Trophoblast cell (in vitro differentiated cells and primary cell): ENCODE measurements around the gene ANKRD13A.

Experiments
- DNase-seq, 2 donors: peaks; one replicate each; pipeline ENCODE4 v3.0.0-alpha.2; 2016
- H2AFZ ChIP-seq: 2 replicates; pipeline ENCODE4 v1.6.1; 2013; ENCODE audit warnings: low read length, moderate library complexity, mild to moderate bottlenecking; ENCODE audit not compliant: insufficient read depth, poor library complexity
- H2AK5ac ChIP-seq: 2 replicates; pipeline ENCODE4 v1.6.1; 2013; ENCODE audit warnings: mild to moderate bottlenecking, low read length
- H2BK120ac ChIP-seq: 2 replicates; pipeline ENCODE4 v1.6.1; 2013; ENCODE audit warnings: low read length, mild to moderate bottlenecking, moderate library complexity; ENCODE audit not compliant: insufficient read depth, poor library complexity
- H2BK12ac ChIP-seq: 2 replicates; pipeline ENCODE4 v1.6.1; 2013; ENCODE audit warnings: mild to moderate bottlenecking, low read length, moderate library complexity
- H2BK5ac ChIP-seq: 2 replicates; pipeline ENCODE4 v1.6.1; 2013; ENCODE audit warnings: low read length, low read depth, moderate library complexity, mild to moderate bottlenecking; ENCODE audit not compliant: poor library complexity
- H3K14ac ChIP-seq: 2 replicates; pipeline ENCODE4 v1.6.1; 2013; ENCODE audit warnings: mild to moderate bottlenecking, low read length
- H3K18ac ChIP-seq: 2 replicates; pipeline ENCODE4 v1.6.1; 2013; ENCODE audit warnings: mild to moderate bottlenecking, low read length
- H3K23ac ChIP-seq: 2 replicates; pipeline ENCODE4 v1.6.1; 2013; ENCODE audit warnings: low read length
- H3K27ac ChIP-seq: 2 replicates; pipeline ENCODE4 v1.5.1; 2013; ENCODE audit warnings: low read depth, mild to moderate bottlenecking, inconsistent platforms, low read length, moderate library complexity
- H3K27me3 ChIP-seq: 2 replicates; pipeline ENCODE4 v1.6.1; 2013; ENCODE audit warnings: inconsistent platforms, mild to moderate bottlenecking, low read length, moderate library complexity; ENCODE audit not compliant: insufficient read depth
- H3K36me3 ChIP-seq, 2 experiments: 1 replicate in 1 of 2; 2 replicates in 1 of 2; pipeline ENCODE4 v1.6.1; 2013; ENCODE audit warnings: low read length in 2 of 2, mild to moderate bottlenecking in 2 of 2, moderate library complexity in 1 of 2; ENCODE audit not compliant: insufficient read depth in 2 of 2, control insufficient read depth in 1 of 2
- H3K4ac ChIP-seq: 2 replicates; pipeline ENCODE4 v1.6.1; 2013; ENCODE audit warnings: low read depth, mild to moderate bottlenecking, low read length, moderate library complexity
- H3K4me1 ChIP-seq, 2 experiments: 1 replicate in 1 of 2; 2 replicates in 1 of 2; pipeline ENCODE4 v1.6.1; 2013; ENCODE audit warnings: low read length in 2 of 2, mild to moderate bottlenecking in 2 of 2, moderate library complexity in 1 of 2; ENCODE audit not compliant: insufficient read depth in 2 of 2, control insufficient read depth in 1 of 2
- H3K4me2 ChIP-seq: 2 replicates; pipeline ENCODE4 v1.6.1; 2013; ENCODE audit warnings: inconsistent platforms, mild to moderate bottlenecking, low read length, moderate library complexity
- H3K4me3 ChIP-seq: 2 replicates; pipeline ENCODE4 v1.5.1; 2013; ENCODE audit warnings: mild to moderate bottlenecking, low read depth, low read length, inconsistent platforms
- H3K79me1 ChIP-seq: one replicate; pipeline ENCODE4 v1.6.1; 2013; ENCODE audit warnings: low read length
- H3K79me2 ChIP-seq: 2 replicates; pipeline ENCODE4 v1.6.1; 2013; ENCODE audit warnings: low read length, mild to moderate bottlenecking; ENCODE audit not compliant: control insufficient read depth, insufficient read depth, poor library complexity
- H3K9ac ChIP-seq: 2 replicates; pipeline ENCODE4 v1.6.1; 2013; ENCODE audit warnings: mild to moderate bottlenecking, low read length
- H3K9me3 ChIP-seq: 2 replicates; pipeline ENCODE4 v1.6.1; 2013; ENCODE audit warnings: low read depth, mild to moderate bottlenecking, control low read depth, inconsistent platforms, low read length; ENCODE audit not compliant: insufficient read depth
- H4K12ac ChIP-seq: 2 replicates; pipeline ENCODE4 v1.6.1; 2013; ENCODE audit warnings: low read depth, mild to moderate bottlenecking, low read length, moderate library complexity
- H4K8ac ChIP-seq: 2 replicates; pipeline ENCODE4 v1.6.1; 2013; ENCODE audit warnings: low read depth, mild to moderate bottlenecking, low read length, moderate library complexity
- H4K91ac ChIP-seq: one replicate; pipeline ENCODE4 v1.6.1; 2013; ENCODE audit warnings: low read depth, mild to moderate bottlenecking, low read length, moderate library complexity
- WGBS: extraction: QIAGEN DNeasy Blood & Tissue Kit; methylation state at CpG from one replicate; pipeline ENCODE4 v1.1.7; 2013; ENCODE audit warnings: missing lambda C conversion rate; ENCODE audit not compliant: insufficient read length, insufficient coverage; ENCODE audit errors: extremely low coverage; 5-methylcytosine and 5-hydroxymethylcytosine counted together

The ANKRD13A gene

DNA sequence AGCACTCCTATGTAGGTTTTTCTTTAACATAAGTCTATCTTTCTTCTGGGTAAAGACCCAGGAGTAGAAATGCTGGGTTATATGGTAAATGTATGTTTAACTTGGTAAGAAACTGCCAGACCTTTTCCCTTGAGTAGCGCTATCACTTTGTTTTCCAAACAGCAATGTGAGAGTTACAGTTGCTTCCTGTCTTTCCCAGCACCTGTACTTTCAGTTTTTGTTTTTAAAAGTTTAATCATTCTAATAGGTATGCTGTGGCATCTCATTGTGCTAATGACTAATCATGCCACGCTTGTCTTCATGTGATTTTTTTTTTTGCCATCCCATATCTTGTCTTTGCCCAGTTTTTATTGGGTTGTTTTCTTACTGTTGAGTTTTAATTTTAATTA lies 31.2 kb upstream of the ANKRD13A start:
- no peak overlapping the region for H4K8ac ChIP-seq
- H2BK12ac ChIP-seq = no peak overlapping the region
- no peak for DNase-seq

DNA sequence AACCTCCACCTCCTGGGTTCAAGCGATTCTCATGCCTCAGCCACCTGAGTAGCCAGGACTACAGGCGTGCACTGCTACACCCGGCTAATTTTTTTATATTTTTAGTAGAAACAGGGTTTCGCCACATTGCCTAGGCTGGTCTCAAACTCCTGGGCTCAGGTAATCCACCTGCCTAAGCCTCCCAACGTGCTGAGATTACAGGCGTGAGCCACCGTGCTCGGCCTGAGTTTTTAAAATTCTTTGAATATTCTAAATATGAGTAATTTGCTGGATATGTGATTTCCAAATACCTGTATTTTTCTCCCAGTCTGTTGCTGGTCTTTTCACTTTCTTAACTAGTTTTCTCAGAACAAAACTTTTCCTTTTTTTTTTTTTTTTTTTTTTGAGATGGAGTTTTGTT lies 30.4 kb upstream of the ANKRD13A start:
- no peak overlapping the region for H3K4me2 ChIP-seq
- H4K12ac ChIP-seq = no peak overlapping the region
- no peak overlapping the region for H2BK120ac ChIP-seq
- H3K14ac ChIP-seq = no peak overlapping the region
- H3K4me3 ChIP-seq = no peak overlapping the region
- no peak overlapping the region for H2BK5ac ChIP-seq
- H3K23ac ChIP-seq = no peak overlapping the region
- H3K9ac ChIP-seq = no peak overlapping the region
- no peak overlapping the region for H3K18ac ChIP-seq
- H3K27me3 ChIP-seq = no peaks in the 10 kb centered on the region
- no peaks in the 10 kb centered on the region for H3K79me1 ChIP-seq
- no peak overlapping the region for H4K8ac ChIP-seq
- H2BK12ac ChIP-seq = no peak overlapping the region
- DNase-seq = peak; percentile 78 to 93
- no peak overlapping the region for H4K91ac ChIP-seq
- H3K4me1 ChIP-seq = peaks cover 0 to 2% of the 10 kb centered on the region in 2 experiments
- H3K9me3 ChIP-seq = no peaks in the 10 kb centered on the region
- H3K79me2 ChIP-seq = no peaks in the 10 kb centered on the region
- WGBS = no CpG with 5 or more reads among the region's 8 CpGs
- H3K4ac ChIP-seq = no peak overlapping the region
- no peak overlapping the region for H3K27ac ChIP-seq
- H2AK5ac ChIP-seq = no peak overlapping the region
- H2AFZ ChIP-seq = no peak overlapping the region
- H3K36me3 ChIP-seq = peaks cover 18 to 19% of the 10 kb centered on the region in 2 experiments

More for the DNA sequence above, 31.2 kb upstream of the ANKRD13A start:
- no peak overlapping the region for H3K23ac ChIP-seq
- H3K4me2 ChIP-seq = no peak overlapping the region
- no peak overlapping the region for H3K4me3 ChIP-seq
- no peak overlapping the region for H3K9ac ChIP-seq
- H3K79me1 ChIP-seq = no peaks in the 10 kb centered on the region
- H3K18ac ChIP-seq = no peak overlapping the region
- no peak overlapping the region for H3K14ac ChIP-seq
- H3K79me2 ChIP-seq = no peaks in the 10 kb centered on the region
- no peak overlapping the region for H4K91ac ChIP-seq
- no peak overlapping the region for H2BK120ac ChIP-seq
- no CpG with 5 or more reads among the region's 2 CpGs for WGBS
- no peaks in the 10 kb centered on the region for H3K27me3 ChIP-seq
- H3K36me3 ChIP-seq = peaks cover 17 to 20% of the 10 kb centered on the region in 2 experiments
- H3K4ac ChIP-seq = no peak overlapping the region
- H3K4me1 ChIP-seq = peaks cover 0 to 2% of the 10 kb centered on the region in 2 experiments
- no peaks in the 10 kb centered on the region for H3K9me3 ChIP-seq
- H4K12ac ChIP-seq = no peak overlapping the region
- H3K27ac ChIP-seq = no peak overlapping the region
- no peak overlapping the region for H2AFZ ChIP-seq
- H2AK5ac ChIP-seq = no peak overlapping the region
- no peak overlapping the region for H2BK5ac ChIP-seq

DNA sequence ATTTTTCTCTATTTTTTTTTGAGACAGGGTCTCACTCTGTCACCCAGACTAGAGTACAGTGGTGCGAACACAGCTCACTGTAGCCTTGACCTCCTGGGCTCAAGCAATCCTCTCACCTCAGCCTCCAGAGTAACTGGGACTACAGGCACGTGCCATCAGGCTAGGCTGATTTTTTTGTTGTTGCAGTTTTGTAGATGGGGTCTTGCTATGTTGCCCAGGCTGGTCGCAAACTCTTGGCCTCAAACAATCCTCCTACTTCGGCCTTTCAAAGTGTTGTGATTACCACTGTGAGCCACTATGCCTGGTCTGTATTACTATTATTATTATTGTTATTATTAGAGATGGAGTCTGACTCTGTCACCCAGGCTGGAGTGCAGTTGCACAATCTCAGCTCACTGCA lies 26.4 kb upstream of the ANKRD13A start:
- Histone ChIP-seq H2BK120ac (no peak overlapping the region), H3K4me2 (no peak overlapping the region), H2BK12ac (no peak overlapping the region), H3K27ac (no peak overlapping the region), H3K36me3 (peaks cover 10 to 24% of the 10 kb centered on the region in 2 experiments), H3K14ac (no peak overlapping the region), H3K79me1 (no peaks in the 10 kb centered on the region), H3K79me2 (no peaks in the 10 kb centered on the region), H2BK5ac (no peak overlapping the region), H3K4ac (no peak overlapping the region), H4K8ac (no peak overlapping the region), H3K9ac (no peak overlapping the region), H3K27me3 (no peaks in the 10 kb centered on the region), H2AK5ac (no peak overlapping the region), H3K4me1 (peaks cover 0 to 2% of the 10 kb centered on the region in 2 experiments), H3K4me3 (no peak overlapping the region), H4K12ac (no peak overlapping the region), H4K91ac (no peak overlapping the region), H3K18ac (no peak overlapping the region), H2AFZ (no peak overlapping the region), H3K9me3 (no peaks in the 10 kb centered on the region), H3K23ac (no peak overlapping the region)
- WGBS = no CpG with 5 or more reads among the region's 4 CpGs
- no peak for DNase-seq

DNA sequence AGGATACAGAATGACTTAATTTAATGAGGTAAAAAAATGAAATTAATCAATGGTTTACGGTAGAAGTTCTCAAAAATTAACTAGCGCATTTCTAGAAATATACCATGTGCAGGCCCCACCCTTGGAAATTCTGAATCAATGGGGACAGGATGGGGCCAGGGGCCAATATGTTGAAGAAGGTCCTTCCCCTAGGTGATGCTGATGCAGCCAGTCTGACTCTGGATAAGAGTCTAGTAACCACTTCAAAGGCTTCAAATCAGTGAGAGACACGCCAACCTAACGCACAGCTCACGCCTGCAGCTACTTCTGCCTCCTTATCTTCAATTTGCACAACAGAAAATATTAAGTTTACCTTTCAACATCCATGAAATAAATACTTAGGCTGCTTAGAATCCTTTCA lies 17.9 kb upstream of the ANKRD13A start:
- Histone ChIP-seq H3K79me2 (no peaks in the 10 kb centered on the region), H3K27ac (no peak overlapping the region), H3K4me1 (no peaks in the 10 kb centered on the region), H3K36me3 (peaks cover 25 to 26% of the 10 kb centered on the region in 2 experiments), H3K14ac (no peak overlapping the region), H3K4me3 (no peak overlapping the region), H3K4ac (no peak overlapping the region), H3K9me3 (no peaks in the 10 kb centered on the region), H2AK5ac (no peak overlapping the region), H4K8ac (no peak overlapping the region), H4K12ac (no peak overlapping the region), H3K4me2 (no peak overlapping the region), H3K27me3 (no peaks in the 10 kb centered on the region), H2AFZ (no peak overlapping the region), H3K79me1 (no peaks in the 10 kb centered on the region), H3K18ac (no peak overlapping the region), H2BK5ac (no peak overlapping the region), H2BK120ac (no peak overlapping the region), H2BK12ac (no peak overlapping the region), H3K23ac (no peak overlapping the region), H3K9ac (no peak overlapping the region), H4K91ac (no peak overlapping the region)
- no peak for DNase-seq
- WGBS = no CpG with 5 or more reads among the region's 5 CpGs
